SU-DHL-6 (cell line): Measurements from ENCODE around the gene GSK3A.

Experiments used
- EZH2phosphoT487 ChIP-seq: fragments of 200-600 bp; sonication (generic), shearing (Covaris generic); conservative IDR thresholded peaks from 2 replicates; pipeline ENCODE4 v1.6.1; 2018; ENCODE audit warnings: mild to moderate bottlenecking, antibody characterized with exemption, low read length, moderate library complexity, mixed read lengths
- TF ChIP-seq, protein P1 (sequence below): fragments of 200-600 bp; sonication (generic); IDR thresholded peaks from one replicate; pipeline ENCODE4 v1.5.1; 2017; ENCODE audit warnings: antibody characterized with exemption, mild to moderate bottlenecking, low read length, moderate library complexity; ENCODE audit not compliant: insufficient read depth, poor library complexity, severe bottlenecking

DNA sequence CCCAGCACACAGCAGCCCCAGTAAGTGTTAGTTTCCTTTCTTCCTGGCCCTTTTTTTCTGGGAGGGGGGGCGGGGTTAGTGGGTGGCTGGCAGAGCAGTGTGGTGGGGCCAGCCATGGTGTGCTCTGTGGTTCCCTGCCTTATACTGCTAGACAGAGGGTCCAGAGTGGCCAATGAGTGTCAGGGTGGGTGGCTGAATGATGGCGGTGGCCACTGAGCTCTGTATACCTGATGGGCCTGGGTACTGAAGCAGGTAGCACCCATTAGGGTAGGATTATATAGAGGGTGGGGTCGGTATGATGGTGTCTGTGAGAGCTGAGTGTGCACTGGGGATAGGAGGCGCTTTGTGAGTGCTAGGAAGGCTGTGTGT lies 40.4 kb upstream of the GSK3A start:
- TF ChIP-seq, protein P1, sequence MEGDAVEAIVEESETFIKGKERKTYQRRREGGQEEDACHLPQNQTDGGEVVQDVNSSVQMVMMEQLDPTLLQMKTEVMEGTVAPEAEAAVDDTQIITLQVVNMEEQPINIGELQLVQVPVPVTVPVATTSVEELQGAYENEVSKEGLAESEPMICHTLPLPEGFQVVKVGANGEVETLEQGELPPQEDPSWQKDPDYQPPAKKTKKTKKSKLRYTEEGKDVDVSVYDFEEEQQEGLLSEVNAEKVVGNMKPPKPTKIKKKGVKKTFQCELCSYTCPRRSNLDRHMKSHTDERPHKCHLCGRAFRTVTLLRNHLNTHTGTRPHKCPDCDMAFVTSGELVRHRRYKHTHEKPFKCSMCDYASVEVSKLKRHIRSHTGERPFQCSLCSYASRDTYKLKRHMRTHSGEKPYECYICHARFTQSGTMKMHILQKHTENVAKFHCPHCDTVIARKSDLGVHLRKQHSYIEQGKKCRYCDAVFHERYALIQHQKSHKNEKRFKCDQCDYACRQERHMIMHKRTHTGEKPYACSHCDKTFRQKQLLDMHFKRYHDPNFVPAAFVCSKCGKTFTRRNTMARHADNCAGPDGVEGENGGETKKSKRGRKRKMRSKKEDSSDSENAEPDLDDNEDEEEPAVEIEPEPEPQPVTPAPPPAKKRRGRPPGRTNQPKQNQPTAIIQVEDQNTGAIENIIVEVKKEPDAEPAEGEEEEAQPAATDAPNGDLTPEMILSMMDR = no peak
- no peak for TF ChIP-seq EZH2phosphoT487
